Endodermal cell (in vitro differentiated cells): ENCODE data around the gene PTPRN2. TPM values are rescaled to one million over a fixed set of nuclear protein-coding genes. Genes with fewer than 3 reads are reported as not detected.

Experiments used
- DNase-seq: peaks from one replicate; pipeline ENCODE4 v3.0.0-alpha.2; 2017
- H3K27ac ChIP-seq: 2 replicates; pipeline ENCODE4 v1.5.1; 2013; ENCODE audit warnings: mild to moderate bottlenecking, low read depth, low read length, moderate library complexity
- H3K27me3 ChIP-seq: 2 replicates; pipeline ENCODE4 v1.6.1; 2013; ENCODE audit warnings: mild to moderate bottlenecking, low read length, moderate library complexity; ENCODE audit not compliant: insufficient read depth, control insufficient read depth, poor library complexity, severe bottlenecking
- H3K36me3 ChIP-seq: 2 replicates; pipeline ENCODE4 v1.7.0; 2013; ENCODE audit warnings: mild to moderate bottlenecking, low read length, moderate library complexity; ENCODE audit not compliant: control insufficient read depth, insufficient read depth
- H3K4me1 ChIP-seq: one replicate; pipeline ENCODE4 v1.7.0; 2013; ENCODE audit warnings: low read length; ENCODE audit not compliant: control insufficient read depth, insufficient read depth
- H3K4me3 ChIP-seq: 2 replicates; pipeline ENCODE4 v1.5.1; 2013; ENCODE audit warnings: mild to moderate bottlenecking, low read length, moderate library complexity
- H3K9ac ChIP-seq: 2 replicates; pipeline ENCODE4 v1.6.1; 2013; ENCODE audit warnings: mild to moderate bottlenecking, low read length, moderate library complexity; ENCODE audit not compliant: poor library complexity, severe bottlenecking; ENCODE audit errors: extremely low read depth
- H3K9me3 ChIP-seq: 2 replicates; pipeline ENCODE4 v1.6.1; 2013; ENCODE audit warnings: mild to moderate bottlenecking, low read length, moderate library complexity; ENCODE audit not compliant: control insufficient read depth
- H3K27ac Mint-ChIP-seq: 2 replicates; pipeline ENCODE4 v1.8.0; 2020; ENCODE audit warnings: mixed read lengths
- H3K27me3 Mint-ChIP-seq: 2 replicates; pipeline ENCODE4 v1.8.0; 2021; ENCODE audit warnings: mild to moderate bottlenecking, mixed read lengths; ENCODE audit not compliant: insufficient read depth
- H3K36me3 Mint-ChIP-seq: 2 replicates; pipeline ENCODE4 v1.8.0; 2020; ENCODE audit warnings: low read depth, mixed read lengths
- H3K4me1 Mint-ChIP-seq: 2 replicates; pipeline ENCODE4 v1.8.0; 2020; ENCODE audit warnings: mixed read lengths
- H3K4me3 Mint-ChIP-seq: 2 replicates; pipeline ENCODE4 v1.8.0; 2020; ENCODE audit warnings: mild to moderate bottlenecking, moderate library complexity, mixed read lengths
- H3K9me3 Mint-ChIP-seq: 2 replicates; pipeline ENCODE4 v1.8.0; 2020; ENCODE audit warnings: mild to moderate bottlenecking, mixed read lengths
- WGBS, 2 experiments: methylation state at CpG; one replicate each; pipeline versions ENCODE4 v1.1.5 to v1.1.7; 2013; ENCODE audit warnings: missing lambda C conversion rate in 2 of 2, mixed read lengths in 1 of 2; ENCODE audit not compliant: insufficient coverage in 1 of 2, insufficient read length in 1 of 2; 5-methylcytosine and 5-hydroxymethylcytosine counted together
- total RNA-seq, 2 donors: library from RNA; stranded (reverse); fragmentation: NEBNext Ultra II Directional in 1 of 2; extraction: Animal tissue kit (Norgen Biotek cat#: 25700) in 1 of 2; gene quantifications; 2 replicates in 1 of 2; 3 replicates in 1 of 2; pipeline ENCODE4 v1.2.1, GENCODE V29; 2021
- TF ChIP-seq, protein P1 (sequence below): fragments of 200-600 bp; sonication (generic); conservative IDR thresholded peaks from 2 replicates; pipeline ENCODE4 v1.5.0; 2021; ENCODE audit warnings: antibody characterized with exemption, mild to moderate bottlenecking

The PTPRN2 gene
- total RNA-seq, 2 donors from 2014 or later: 0.69 to 1.2 TPM

- TF ChIP-seq, protein P1, sequence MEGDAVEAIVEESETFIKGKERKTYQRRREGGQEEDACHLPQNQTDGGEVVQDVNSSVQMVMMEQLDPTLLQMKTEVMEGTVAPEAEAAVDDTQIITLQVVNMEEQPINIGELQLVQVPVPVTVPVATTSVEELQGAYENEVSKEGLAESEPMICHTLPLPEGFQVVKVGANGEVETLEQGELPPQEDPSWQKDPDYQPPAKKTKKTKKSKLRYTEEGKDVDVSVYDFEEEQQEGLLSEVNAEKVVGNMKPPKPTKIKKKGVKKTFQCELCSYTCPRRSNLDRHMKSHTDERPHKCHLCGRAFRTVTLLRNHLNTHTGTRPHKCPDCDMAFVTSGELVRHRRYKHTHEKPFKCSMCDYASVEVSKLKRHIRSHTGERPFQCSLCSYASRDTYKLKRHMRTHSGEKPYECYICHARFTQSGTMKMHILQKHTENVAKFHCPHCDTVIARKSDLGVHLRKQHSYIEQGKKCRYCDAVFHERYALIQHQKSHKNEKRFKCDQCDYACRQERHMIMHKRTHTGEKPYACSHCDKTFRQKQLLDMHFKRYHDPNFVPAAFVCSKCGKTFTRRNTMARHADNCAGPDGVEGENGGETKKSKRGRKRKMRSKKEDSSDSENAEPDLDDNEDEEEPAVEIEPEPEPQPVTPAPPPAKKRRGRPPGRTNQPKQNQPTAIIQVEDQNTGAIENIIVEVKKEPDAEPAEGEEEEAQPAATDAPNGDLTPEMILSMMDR: no peak
- Mint-ChIP-seq H3K9me3 (no peaks in the 10 kb centered on the region), H3K27me3 (no peaks in the 10 kb centered on the region), H3K27ac (no peak overlapping the region), H3K4me1 (no peaks in the 10 kb centered on the region), H3K4me3 (no peak overlapping the region), H3K36me3 (no peaks in the 10 kb centered on the region)
- Histone ChIP-seq H3K9ac (no peak overlapping the region), H3K27ac (no peak overlapping the region), H3K4me3 (no peak overlapping the region), H3K27me3 (no peaks in the 10 kb centered on the region), H3K4me1 (no peaks in the 10 kb centered on the region), H3K36me3 (no peaks in the 10 kb centered on the region), H3K9me3 (peaks cover 40% of the 10 kb centered on the region)
- no peak for DNase-seq
- WGBS, 2 experiments: 80 to 82% methylated on average over 5 to 6 of the region's 6 CpGs
Measured at GRCh38 chr7:157859915-157860314, 727.7 kb downstream of the PTPRN2 start.

- no peaks in the 10 kb centered on the region for H3K36me3 ChIP-seq
- Mint-ChIP-seq H3K9me3 (peaks cover 2% of the 10 kb centered on the region), H3K4me3 (no peak overlapping the region), H3K27ac (no peak overlapping the region), H3K4me1 (no peaks in the 10 kb centered on the region), H3K36me3 (no peaks in the 10 kb centered on the region), H3K27me3 (no peaks in the 10 kb centered on the region)
- no peak for DNase-seq
- peaks cover 47% of the 10 kb centered on the region for H3K9me3 ChIP-seq
- no peaks in the 10 kb centered on the region for H3K4me1 ChIP-seq
- H3K27me3 ChIP-seq: no peaks in the 10 kb centered on the region
- H3K27ac ChIP-seq: no peak overlapping the region
- TF ChIP-seq, protein P1: no peak
- 78 to 84% methylated on average over 13 to 21 of the region's 21 CpGs for WGBS, 2 experiments
- no peak overlapping the region for H3K9ac ChIP-seq
- no peak overlapping the region for H3K4me3 ChIP-seq
Measured at GRCh38 chr7:157857578-157858075, 730.0 kb downstream of the PTPRN2 start.

GRCh38 chr7:157856873-157857577 lies 730.6 kb downstream of the PTPRN2 start:
- WGBS, 2 experiments: 84% methylated on average over 7 to 21 of the region's 22 CpGs
- H3K36me3 ChIP-seq: no peaks in the 10 kb centered on the region
- Mint-ChIP-seq H3K9me3 (peaks cover 2% of the 10 kb centered on the region), H3K4me1 (no peaks in the 10 kb centered on the region), H3K36me3 (no peaks in the 10 kb centered on the region), H3K27me3 (no peaks in the 10 kb centered on the region), H3K4me3 (no peak overlapping the region), H3K27ac (no peak overlapping the region)
- TF ChIP-seq, protein P1: no peak
- H3K4me1 ChIP-seq: no peaks in the 10 kb centered on the region
- H3K4me3 ChIP-seq: no peak overlapping the region
- no peak overlapping the region for H3K27ac ChIP-seq
- no peaks in the 10 kb centered on the region for H3K27me3 ChIP-seq
- no peak overlapping the region for H3K9ac ChIP-seq
- DNase-seq: no peak
- peaks cover 49% of the 10 kb centered on the region for H3K9me3 ChIP-seq
